C4-2B (cell line): Measurements from ENCODE around the gene ALDH4A1.

ENCODE experiments used
- CTCF ChIP-seq: fragments of 450-650 bp; conservative IDR thresholded peaks from 2 replicates; pipeline ENCODE4 v1.5.1; 2017; ENCODE audit warnings: mild to moderate bottlenecking
- ZFX ChIP-seq: fragments of 450-650 bp; IDR thresholded peaks from 2 replicates; pipeline ENCODE4 v1.6.1; 2017

GRCh38 chr1:18829671-18830070 is 72.7 kb downstream of the ALDH4A1 start:
- no peak for TF ChIP-seq CTCF
- TF ChIP-seq ZFX, result no peak
